SK-N-SH treated with all-trans-retinoic acid at 6 μM for 48 hours (cell line): ENCODE results near the gene ASCL1.

Source experiments
- ATAC-seq: fragments of 200-7000 bp; cut with Tn5 transposase; 3 replicates; pipeline ENCODE4 v1.9.1; 2020; ENCODE audit warnings: mild to moderate bottlenecking, moderate library complexity
- ARNTL ChIP-seq: fragments of 450-650 bp; formaldehyde crosslinking; IDR thresholded peaks from 2 replicates; pipeline ENCODE4 v1.5.0; 2020; ENCODE audit warnings: low read depth, mild to moderate bottlenecking, moderate library complexity, borderline replicate concordance
- CSDC2 ChIP-seq: fragments of 250-450 bp; sonication (Bioruptor Pico); IDR thresholded peaks from 2 replicates; pipeline ENCODE4 v1.5.0; 2020; ENCODE audit warnings: mild to moderate bottlenecking, moderate library complexity
- ESRRG ChIP-seq: fragments of 250-450 bp; sonication (Bioruptor Pico); IDR thresholded peaks from 2 replicates; pipeline ENCODE4 v1.6.1; 2021; ENCODE audit warnings: mild to moderate bottlenecking
- GLIS3 ChIP-seq: fragments of 250-450 bp; sonication (Bioruptor Pico); IDR thresholded peaks from 2 replicates; pipeline ENCODE4 v1.5.0; 2020; ENCODE audit warnings: mild to moderate bottlenecking, moderate library complexity
- ISL1 ChIP-seq: fragments of 250-450 bp; sonication (Bioruptor Pico); IDR thresholded peaks from 2 replicates; pipeline ENCODE4 v2.1.2; 2022; ENCODE audit warnings: mild to moderate bottlenecking, moderate library complexity
- OSR1 ChIP-seq: fragments of 250-450 bp; sonication (Bioruptor Pico); IDR thresholded peaks from 2 replicates; pipeline ENCODE4 v1.8.0; 2022; ENCODE audit warnings: moderate library complexity, mild to moderate bottlenecking, inconsistent platforms
- PPARA ChIP-seq: fragments of 250-450 bp; sonication (Bioruptor Pico); IDR thresholded peaks from 2 replicates; pipeline ENCODE4 v1.5.0; 2020; ENCODE audit warnings: mild to moderate bottlenecking, borderline replicate concordance
- SNAI2 ChIP-seq: fragments of 250-450 bp; sonication (Bioruptor Pico); IDR thresholded peaks from 2 replicates; pipeline ENCODE4 v1.5.0; 2020; ENCODE audit warnings: mild to moderate bottlenecking, moderate library complexity
- TCF4 ChIP-seq: fragments of 250-450 bp; sonication (Bioruptor Pico); IDR thresholded peaks from 2 replicates; pipeline ENCODE4 v1.8.0; 2021; ENCODE audit warnings: mild to moderate bottlenecking, moderate library complexity, borderline replicate concordance
- TOX ChIP-seq: fragments of 250-450 bp; sonication (Bioruptor Pico); IDR thresholded peaks from 2 replicates; pipeline ENCODE4 v1.8.0; 2021; ENCODE audit warnings: mild to moderate bottlenecking, moderate library complexity, borderline replicate concordance
- ZC3H10 ChIP-seq: fragments of 250-450 bp; sonication (Bioruptor Pico); IDR thresholded peaks from 2 replicates; pipeline ENCODE4 v1.5.1; 2021; ENCODE audit warnings: mild to moderate bottlenecking, moderate library complexity
- ZNF565 ChIP-seq: fragments of 450-650 bp; formaldehyde crosslinking; conservative IDR thresholded peaks from 2 replicates; pipeline ENCODE4 v1.5.0; 2020; ENCODE audit warnings: low read depth, mild to moderate bottlenecking, moderate library complexity
- TF ChIP-seq, protein P1 (sequence below): fragments of 250-450 bp; sonication (Bioruptor Pico); IDR thresholded peaks from 2 replicates; pipeline ENCODE4 v1.5.1; 2021; ENCODE audit warnings: mild to moderate bottlenecking, moderate library complexity
- TF ChIP-seq, protein P2 (sequence below): fragments of 250-450 bp; sonication (Bioruptor Pico); IDR thresholded peaks from 2 replicates; pipeline ENCODE4 v1.5.1; 2020; ENCODE audit warnings: low read depth, mild to moderate bottlenecking, moderate library complexity
- TF ChIP-seq, protein P3 (sequence below): fragments of 250-450 bp; sonication (Bioruptor Pico); IDR thresholded peaks from 2 replicates; pipeline ENCODE4 v1.8.0; 2021; ENCODE audit warnings: low read depth, mild to moderate bottlenecking, moderate library complexity, borderline replicate concordance

The ASCL1 gene

GRCh38 chr12:102995372-102995771 is 37.9 kb downstream of the ASCL1 start:
- TF ChIP-seq SNAI2 (CRISPR knock-in tag): no peak
- no peak for TF ChIP-seq TCF4 (CRISPR knock-in tag)
- no peak for TF ChIP-seq ZC3H10 (CRISPR knock-in tag)
- TF ChIP-seq, protein P1, sequence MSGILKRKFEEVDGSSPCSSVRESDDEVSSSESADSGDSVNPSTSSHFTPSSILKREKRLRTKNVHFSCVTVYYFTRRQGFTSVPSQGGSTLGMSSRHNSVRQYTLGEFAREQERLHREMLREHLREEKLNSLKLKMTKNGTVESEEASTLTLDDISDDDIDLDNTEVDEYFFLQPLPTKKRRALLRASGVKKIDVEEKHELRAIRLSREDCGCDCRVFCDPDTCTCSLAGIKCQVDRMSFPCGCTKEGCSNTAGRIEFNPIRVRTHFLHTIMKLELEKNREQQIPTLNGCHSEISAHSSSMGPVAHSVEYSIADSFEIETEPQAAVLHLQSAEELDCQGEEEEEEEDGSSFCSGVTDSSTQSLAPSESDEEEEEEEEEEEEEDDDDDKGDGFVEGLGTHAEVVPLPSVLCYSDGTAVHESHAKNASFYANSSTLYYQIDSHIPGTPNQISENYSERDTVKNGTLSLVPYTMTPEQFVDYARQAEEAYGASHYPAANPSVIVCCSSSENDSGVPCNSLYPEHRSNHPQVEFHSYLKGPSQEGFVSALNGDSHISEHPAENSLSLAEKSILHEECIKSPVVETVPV: no peak
- TF ChIP-seq ARNTL (CRISPR knock-in tag): no peak
- TF ChIP-seq ISL1 (CRISPR knock-in tag): no peak
- TF ChIP-seq ESRRG (CRISPR knock-in tag): no peak
- TF ChIP-seq OSR1: no peak
- TF ChIP-seq CSDC2 (CRISPR knock-in tag): no peak
- no peak for TF ChIP-seq PPARA (CRISPR knock-in tag)
- TF ChIP-seq, protein P2, sequence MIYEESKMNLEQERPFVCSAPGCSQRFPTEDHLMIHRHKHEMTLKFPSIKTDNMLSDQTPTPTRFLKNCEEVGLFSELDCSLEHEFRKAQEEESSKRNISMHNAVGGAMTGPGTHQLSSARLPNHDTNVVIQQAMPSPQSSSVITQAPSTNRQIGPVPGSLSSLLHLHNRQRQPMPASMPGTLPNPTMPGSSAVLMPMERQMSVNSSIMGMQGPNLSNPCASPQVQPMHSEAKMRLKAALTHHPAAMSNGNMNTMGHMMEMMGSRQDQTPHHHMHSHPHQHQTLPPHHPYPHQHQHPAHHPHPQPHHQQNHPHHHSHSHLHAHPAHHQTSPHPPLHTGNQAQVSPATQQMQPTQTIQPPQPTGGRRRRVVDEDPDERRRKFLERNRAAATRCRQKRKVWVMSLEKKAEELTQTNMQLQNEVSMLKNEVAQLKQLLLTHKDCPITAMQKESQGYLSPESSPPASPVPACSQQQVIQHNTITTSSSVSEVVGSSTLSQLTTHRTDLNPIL (CRISPR knock-in tag): no peak
- no peak for TF ChIP-seq TOX (CRISPR knock-in tag)
- no peak for TF ChIP-seq ZNF565 (CRISPR knock-in tag)
- TF ChIP-seq GLIS3 (CRISPR knock-in tag): no peak
- TF ChIP-seq, protein P3, sequence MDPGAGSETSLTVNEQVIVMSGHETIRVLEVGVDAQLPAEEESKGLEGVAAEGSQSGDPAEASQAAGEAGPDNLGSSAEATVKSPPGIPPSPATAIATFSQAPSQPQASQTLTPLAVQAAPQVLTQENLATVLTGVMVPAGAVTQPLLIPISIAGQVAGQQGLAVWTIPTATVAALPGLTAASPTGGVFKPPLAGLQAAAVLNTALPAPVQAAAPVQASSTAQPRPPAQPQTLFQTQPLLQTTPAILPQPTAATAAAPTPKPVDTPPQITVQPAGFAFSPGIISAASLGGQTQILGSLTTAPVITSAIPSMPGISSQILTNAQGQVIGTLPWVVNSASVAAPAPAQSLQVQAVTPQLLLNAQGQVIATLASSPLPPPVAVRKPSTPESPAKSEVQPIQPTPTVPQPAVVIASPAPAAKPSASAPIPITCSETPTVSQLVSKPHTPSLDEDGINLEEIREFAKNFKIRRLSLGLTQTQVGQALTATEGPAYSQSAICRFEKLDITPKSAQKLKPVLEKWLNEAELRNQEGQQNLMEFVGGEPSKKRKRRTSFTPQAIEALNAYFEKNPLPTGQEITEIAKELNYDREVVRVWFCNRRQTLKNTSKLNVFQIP (CRISPR knock-in tag): no peak
- ATAC-seq: no peak
